GM19351 (cell line): ENCODE measurements around the gene INSYN2B.

Experiments
- ATAC-seq: cut with Tn5 transposase; IDR thresholded peaks from one replicate; pipeline ENCODE4 v1.9.1; 2021; ENCODE audit warnings: mild to moderate bottlenecking, moderate library complexity; ENCODE audit not compliant: unreplicated experiment

INSYN2B gene

GRCh38 chr5:169934990-169935389 lies 45.3 kb downstream of the INSYN2B start:
- no peak for ATAC-seq

GRCh38 chr5:169933616-169934015 lies 46.7 kb downstream of the INSYN2B start:
- ATAC-seq, result no peak

- ATAC-seq, result no peak
Measured at GRCh38 chr5:169933127-169933526, 47.2 kb downstream of the INSYN2B start.

GRCh38 chr5:169923988-169924387 lies 56.3 kb downstream of the INSYN2B start:
- ATAC-seq, result peak; percentile 53

- no peak for ATAC-seq
Measured at GRCh38 chr5:169922474-169922873, 57.8 kb downstream of the INSYN2B start.

- no peak for ATAC-seq
Measured at GRCh38 chr5:169921949-169922348, 58.3 kb downstream of the INSYN2B start.

GRCh38 chr5:169921384-169921783 lies 58.9 kb downstream of the INSYN2B start:
- ATAC-seq, result no peak

- no peak for ATAC-seq
Measured at GRCh38 chr5:169920474-169920873, 59.8 kb downstream of the INSYN2B start.

- no peak for ATAC-seq
Measured at GRCh38 chr5:169918228-169918627, 62.1 kb downstream of the INSYN2B start.

GRCh38 chr5:169917500-169917899 lies 62.8 kb downstream of the INSYN2B start:
- ATAC-seq, result no peak

GRCh38 chr5:169914766-169915165 lies 65.5 kb downstream of the INSYN2B start:
- no peak for ATAC-seq

GRCh38 chr5:169913479-169913878 lies 66.8 kb downstream of the INSYN2B start:
- no peak for ATAC-seq

GRCh38 chr5:169911448-169912212 lies 68.7 kb downstream of the INSYN2B start:
- no peak for ATAC-seq

- ATAC-seq, result no peak
Measured at GRCh38 chr5:169910393-169910792, 69.9 kb downstream of the INSYN2B start.

GRCh38 chr5:169909945-169910344 lies 70.3 kb downstream of the INSYN2B start:
- no peak for ATAC-seq

GRCh38 chr5:169908864-169909263 lies 71.4 kb downstream of the INSYN2B start:
- ATAC-seq, result no peak

GRCh38 chr5:169906745-169907649 lies 73.3 kb downstream of the INSYN2B start:
- no peak for ATAC-seq

- ATAC-seq, result no peak
Measured at GRCh38 chr5:169905017-169905416, 75.3 kb downstream of the INSYN2B start.

- ATAC-seq, result no peak
Measured at GRCh38 chr5:169904508-169904907, 75.8 kb downstream of the INSYN2B start.

GRCh38 chr5:169904059-169904458 lies 76.2 kb downstream of the INSYN2B start:
- ATAC-seq, result no peak

- ATAC-seq, result no peak
Measured at GRCh38 chr5:169901896-169902295, 78.4 kb downstream of the INSYN2B start.

GRCh38 chr5:169897481-169897880 lies 82.8 kb downstream of the INSYN2B start:
- ATAC-seq, result no peak
